ENCODE measurements around the gene MYADML2. TPM values are rescaled to one million over a fixed set of nuclear protein-coding genes. Genes with fewer than 3 reads are reported as not detected.

MYADML2 gene
- total and polyA plus RNA-seq, 2 of the 8 experiments (the other 6 are each of a cell fraction or from before 2014, with no cell fraction given) = 0.26 to 0.47 TPM

GRCh38 chr17:81957691-81958432 is 10.8 kb upstream of the MYADML2 start:
- no peak overlapping the region for H2AK5ac ChIP-seq (ENCODE audit: low read depth, low read length)

More at GRCh38 chr17:81957691-81958432, 10.8 kb upstream of the MYADML2 start:
- Histone ChIP-seq H3K36me3 (ENCODE audit: control insufficient read depth in 2 of 4, insufficient read depth in 4 of 4, low read length in 3 of 4) (peaks cover 0 to 13% (median 0%) of the 10 kb centered on the region in 4 experiments; a peak in 1 of 8 replicates), H4K5ac (ENCODE audit: insufficient read length, low read depth, low read length) (no peak overlapping the region), H2BK12ac (ENCODE audit: low read depth, low read length) (no peak overlapping the region), H3K4me1 (replicated peaks in 1 of 4; ENCODE audit: control insufficient read depth in 3 of 4, insufficient read depth in 4 of 4, low read length in 3 of 4) (peaks cover 0 to 6% (median 1%) of the 10 kb centered on the region in 4 experiments; a peak in 4 of 7 replicates), H2BK120ac (replicated peaks; ENCODE audit: low read depth, low read length) (no peak overlapping the region), H2AFZ (ENCODE audit: low read length) (no peak overlapping the region), H4K8ac (ENCODE audit: extremely low read depth, insufficient read depth, low read length) (no peak overlapping the region), H2BK15ac (ENCODE audit: low read length) (no peak overlapping the region), H4K20me1 (replicated peaks in 1 of 2; ENCODE audit: control insufficient read depth in 1 of 2, insufficient read depth in 2 of 2, low read length in 2 of 2) (peaks cover 0 to 2% of the 10 kb centered on the region in 2 experiments), H3K4ac (replicated peaks; ENCODE audit: insufficient read length, low read depth, low read length) (no peak overlapping the region), H2BK20ac (ENCODE audit: low read length) (no peak overlapping the region), H3K4me3 (ENCODE audit: extremely low read depth in 1 of 4, insufficient read depth in 2 of 4, low read depth in 3 of 4, low read length in 4 of 4) (no peak overlapping the region), H4K91ac (replicated peaks; ENCODE audit: insufficient read length, low read length) (no peak overlapping the region), H3K27ac (ENCODE audit: low read depth, low read length) (no peak overlapping the region), H3K23ac (ENCODE audit: insufficient read length) (no peak overlapping the region), H3K79me2 (ENCODE audit: control insufficient read depth in 1 of 2, insufficient read depth in 2 of 2, low read length in 2 of 2) (no peaks in the 10 kb centered on the region), H3K9ac (replicated peaks in 1 of 4; ENCODE audit: extremely low read depth in 1 of 4, low read depth in 3 of 4, low read length in 3 of 4) (no peak overlapping the region), H3K27me3 (replicated peaks in 1 of 4; ENCODE audit: control insufficient read depth in 3 of 4, extremely low read depth in 1 of 4, insufficient read depth in 3 of 4, low read length in 3 of 4) (peaks cover 46 to 67% (median 51%) of the 10 kb centered on the region in 4 experiments), H3K9me3 (ENCODE audit: insufficient read depth in 2 of 2, low read depth in 1 of 2, low read length in 1 of 2) (no peaks in the 10 kb centered on the region), H3K79me1 (ENCODE audit: low read depth, low read length) (no peaks in the 10 kb centered on the region), H3K56ac (replicated peaks; ENCODE audit: insufficient read length, low read depth, low read length) (no peak overlapping the region), H3K23me2 (ENCODE audit: low read depth, low read length) (peaks cover 4% of the 10 kb centered on the region; the same call in 1 of the 2 replicates), H2BK5ac (ENCODE audit: low read depth, low read length) (no peak overlapping the region), H3K18ac (ENCODE audit: extremely low read depth, low read length) (no peak overlapping the region), H3K4me2 (ENCODE audit: insufficient read depth in 1 of 2, low read depth in 2 of 2, low read length in 2 of 2) (no peak overlapping the region), H3K14ac (ENCODE audit: insufficient read length) (no peak overlapping the region)
- DNase-seq (ENCODE audit: low read depth in 1 of 2, low spot score in 2 of 2) (no peak), FAIRE-seq (no peak)
- TF ChIP-seq SIRT6 (IDR thresholded peaks at IDR 0.05; ENCODE audit: low read length) (no peak), CHD2 (IDR thresholded peaks at IDR 0.05; ENCODE audit: low read length) (no peak), TCF12 (IDR thresholded peaks at IDR 0.05; ENCODE audit: low read depth, low read length) (no peak), PHF8 (conservative IDR thresholded peaks at IDR 0.05; ENCODE audit: low read depth, low read length) (no peak), SP4 (IDR thresholded peaks at IDR 0.05; ENCODE audit: low read length) (no peak)
- 78% methylated on average over 12 of the region's 19 CpGs; no CpG with 5 or more reads in 1 of the 2 experiments for WGBS, 2 experiments (ENCODE audit: extremely low coverage in 1 of 2, insufficient coverage in 1 of 2, insufficient read length in 1 of 2, insufficient replicate concordance in 2 of 2, low coverage in 1 of 2, low lambda C conversion rate in 2 of 2, missing lambda C conversion rate in 1 of 2)
- ChIA-PET CTCF (ENCODE audit: partially characterized antibody) (interaction anchor here (1.0 kb wide), 1 partner anchor 10 kb away, joined by 3 read pairs; no protein-coding TSS in a partner anchor), POLR2A (ENCODE audit: partially characterized antibody) (no interaction called here)
